A549 (cell line): ENCODE measurements around the gene SUFU. TPM values are rescaled to one million over a fixed set of nuclear protein-coding genes. Genes with fewer than 3 reads are reported as not detected.

Source experiments
- ATAC-seq, 2 experiments: fragments of 200-7000 bp in 1 of 2; fragments of >200 bp in 1 of 2; cut with Nextera tagmentation in 1 of 2; cut with Tn5 transposase in 1 of 2; 3 replicates each; pipeline versions ENCODE4 v1.8.0 to v1.9.1; 2018 to 2020; ENCODE audit warnings: mild to moderate bottlenecking in 1 of 2, moderate library complexity in 1 of 2
- CTCF ChIA-PET: fragments of 300-600 bp; sonication (Branson Sonifier 250); formaldehyde crosslinking; extraction: SDS; loops from one replicate; lab custom pipeline; 2021; ENCODE audit warnings: antibody characterized with exemption, inconsistent platforms; lab: Yijun Ruan, JAX
- POLR2A ChIA-PET: fragments of 350-600 bp; formaldehyde crosslinking; extraction: SDS; loops from one replicate; lab custom pipeline; 2021; ENCODE audit warnings: antibody characterized with exemption, inconsistent platforms; lab: Yijun Ruan, JAX
- DNase-seq, 2 experiments: peaks; one replicate each; pipeline versions ENCODE4 v3.0.0 to v3.0.0-alpha.2; 2011 to 2016; ENCODE audit warnings: low read depth in 1 of 2, low spot score in 1 of 2
- FAIRE-seq: peaks from 2 replicates; lab custom pipeline; 2011; peaks lifted over from hg19 to GRCh38; lab: Jason Lieb, UNC
- H3K27ac ChIP-seq, 2 experiments: fragments of >200 bp; sonication (Bioruptor Twin); formaldehyde crosslinking; 3 replicates each; pipeline ENCODE4 v1.5.1; 2016 to 2017
- H3K4me1 ChIP-seq: fragments of >200 bp; sonication (Bioruptor Twin); formaldehyde crosslinking; 3 replicates; pipeline ENCODE4 v1.6.1; 2016
- H3K4me2 ChIP-seq: fragments of >200 bp; sonication (Bioruptor Twin); formaldehyde crosslinking; 3 replicates; pipeline ENCODE4 v1.6.1; 2016
- H3K4me3 ChIP-seq: fragments of >200 bp; sonication (Bioruptor Twin); formaldehyde crosslinking; 3 replicates; pipeline ENCODE4 v1.5.1; 2016
- H3K9me3 ChIP-seq: fragments of >200 bp; sonication (Bioruptor Twin); formaldehyde crosslinking; 3 replicates; pipeline ENCODE4 v1.6.1; 2016
- CBX2 ChIP-seq: fragments of 200-600 bp; sonication (generic); IDR thresholded peaks from 2 replicates; pipeline ENCODE4 v1.6.1; 2016; ENCODE audit warnings: low read depth, mild to moderate bottlenecking, borderline replicate concordance
- CBX8 ChIP-seq: fragments of 200-600 bp; sonication (generic); IDR thresholded peaks from 2 replicates; pipeline ENCODE4 v1.6.1; 2016
- CHD4 ChIP-seq: fragments of 200-600 bp; sonication (generic); IDR thresholded peaks from 2 replicates; pipeline ENCODE4 v1.6.1; 2016; ENCODE audit warnings: antibody characterized with exemption, mild to moderate bottlenecking, borderline replicate concordance
- EHMT2 ChIP-seq: fragments of 200-600 bp; sonication (generic); IDR thresholded peaks from 2 replicates; pipeline ENCODE4 v1.6.1; 2016; ENCODE audit warnings: antibody characterized with exemption, low read depth, mild to moderate bottlenecking, moderate library complexity
- EP300 ChIP-seq, 2 experiments: fragments of >200 bp; sonication (Bioruptor Twin); formaldehyde crosslinking; IDR thresholded peaks; 2 replicates in 1 of 2; 3 replicates in 1 of 2; pipeline ENCODE4 v1.6.1; 2016 to 2017
- ESRRA ChIP-seq: fragments of 150-350 bp; IDR thresholded peaks from 2 replicates; pipeline ENCODE4 v1.6.1; 2014; ENCODE audit warnings: mild to moderate bottlenecking, low read length, borderline replicate concordance
- GATA3 ChIP-seq: IDR thresholded peaks from 2 replicates; pipeline ENCODE4 v1.6.1; 2012; ENCODE audit warnings: borderline replicate concordance
- HOXB13 ChIP-seq: fragments of 250-450 bp; sonication (Bioruptor Pico); IDR thresholded peaks from 2 replicates; pipeline ENCODE4 v1.5.0; 2020; ENCODE audit warnings: low read depth, mild to moderate bottlenecking, moderate library complexity
- HOXB5 ChIP-seq: fragments of 250-450 bp; sonication (Bioruptor Pico); IDR thresholded peaks from 2 replicates; pipeline ENCODE4 v1.5.0; 2020; ENCODE audit warnings: mild to moderate bottlenecking, moderate library complexity
- JUNB ChIP-seq: fragments of >200 bp; sonication (Bioruptor Twin); formaldehyde crosslinking; IDR thresholded peaks from 2 replicates; pipeline ENCODE4 v1.6.1; 2016
- KDM1A ChIP-seq: fragments of 200-600 bp; sonication (generic); IDR thresholded peaks from 2 replicates; pipeline ENCODE4 v1.6.1; 2016; ENCODE audit warnings: low read depth, mild to moderate bottlenecking
- MAZ ChIP-seq: fragments of 150-350 bp; IDR thresholded peaks from 2 replicates; pipeline ENCODE4 v1.6.1; 2014; ENCODE audit warnings: antibody characterized with exemption, low read depth, low read length, borderline replicate concordance
- MYC ChIP-seq: IDR thresholded peaks from 2 replicates; pipeline ENCODE4 v1.6.1; 2012; ENCODE audit warnings: mild to moderate bottlenecking, inconsistent platforms, low read length, improper control_type of control experiment, borderline replicate concordance
- PHF8 ChIP-seq: fragments of 200-600 bp; sonication (generic); IDR thresholded peaks from 2 replicates; pipeline ENCODE4 v1.6.1; 2016; ENCODE audit warnings: low read depth, mild to moderate bottlenecking, antibody characterized with exemption, moderate library complexity, borderline replicate concordance
- POLR2A ChIP-seq: IDR thresholded peaks from 2 replicates; pipeline ENCODE4 v1.6.1; 2012; ENCODE audit warnings: mild to moderate bottlenecking, low read length
- POLR2AphosphoS2 ChIP-seq: conservative IDR thresholded peaks from 2 replicates; pipeline ENCODE4 v1.6.1; 2012; ENCODE audit warnings: low read length, improper control_type of control experiment, inconsistent platforms
- RAD21 ChIP-seq, 2 experiments: fragments of >200 bp in 1 of 2; sonication (Bioruptor Twin) in 1 of 2; formaldehyde crosslinking in 1 of 2; IDR thresholded peaks in 1 of 2; conservative IDR thresholded peaks in 1 of 2; 2 replicates in 1 of 2; 3 replicates in 1 of 2; pipeline ENCODE4 v1.6.1; 2012 to 2018; ENCODE audit warnings: inconsistent platforms in 1 of 2
- RNF2 ChIP-seq: fragments of 200-600 bp; sonication (generic); IDR thresholded peaks from 2 replicates; pipeline ENCODE4 v1.6.1; 2016; ENCODE audit warnings: low read depth, mild to moderate bottlenecking, antibody characterized with exemption, moderate library complexity, borderline replicate concordance
- SMC3 ChIP-seq: fragments of >200 bp; sonication (Bioruptor Twin); formaldehyde crosslinking; IDR thresholded peaks from 3 replicates; pipeline ENCODE4 v1.6.1; 2018; ENCODE audit warnings: inconsistent platforms
- TFCP2L1 ChIP-seq: fragments of 250-450 bp; sonication (Bioruptor Pico); IDR thresholded peaks from 2 replicates; pipeline ENCODE4 v1.5.0; 2021; ENCODE audit warnings: mild to moderate bottlenecking
- ZSCAN20 ChIP-seq: fragments of 250-450 bp; sonication (Bioruptor Pico); IDR thresholded peaks from 2 replicates; pipeline ENCODE4 v1.8.0; 2022; ENCODE audit warnings: mild to moderate bottlenecking, moderate library complexity
- WGBS: methylation state at CpG from one replicate; pipeline ENCODE4 v1.1.6; 2017; ENCODE audit errors: missing lambda C conversion rate; 5-methylcytosine and 5-hydroxymethylcytosine counted together
- polyA plus RNA-seq, 4 experiments: library from polyadenylated mRNA; depleted of rRNA in 3 of 4; stranded (reverse); fragments of >200 nt; fragmentation: RNase III in 1 of 4; extraction: RNeasy Plus Mini Kit Qiagen cat#74134 plus additional on column Dnase treatment in 1 of 4; gene quantifications; 2 replicates in 3 of 4; 3 replicates in 1 of 4; pipeline ENCODE4 v1.2.3, GENCODE V29; 2011 to 2017
- TF ChIP-seq, protein P1 (sequence below): IDR thresholded peaks from 2 replicates; pipeline ENCODE4 v1.6.1; 2012
- TF ChIP-seq, protein P2 (sequence below): IDR thresholded peaks from 2 replicates; pipeline ENCODE4 v1.6.1; 2012
- TF ChIP-seq, protein P3 (sequence below): fragments of >200 bp; sonication (Bioruptor Twin); formaldehyde crosslinking; IDR thresholded peaks from 3 replicates; pipeline ENCODE4 v1.5.1; 2016
- TF ChIP-seq, protein P4 (sequence below): fragments of 450-650 bp; IDR thresholded peaks from 2 replicates; pipeline ENCODE4 v1.6.1; 2014; ENCODE audit warnings: antibody characterized with exemption

Gene SUFU
- polyA plus RNA-seq, 2 of the 4 experiments (the other 2 are of a cell fraction) = 3.7 to 5.5 TPM

DNA sequence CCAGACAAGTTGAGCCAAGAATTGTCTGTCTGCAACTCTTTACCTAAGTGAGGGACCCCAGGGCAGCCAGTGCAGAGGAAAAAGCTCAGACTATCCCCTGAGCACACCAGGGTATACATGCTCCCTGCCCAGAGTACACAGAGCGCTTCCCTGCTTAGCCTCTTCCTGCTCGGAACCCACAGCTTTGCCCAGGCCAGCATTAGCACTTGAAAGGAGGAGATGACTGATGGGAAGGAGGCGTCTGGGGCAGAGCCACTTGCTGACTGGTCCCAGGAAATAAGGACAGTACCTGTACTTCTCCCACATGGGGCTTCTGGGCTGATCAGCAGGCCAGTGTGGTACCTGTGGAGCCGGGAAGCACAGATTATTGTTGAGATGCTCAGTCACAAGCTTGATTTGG is 92.1 kb downstream of the SUFU start:
- Histone ChIP-seq H3K4me2 (no peak overlapping the region), H3K27ac (peak overlapping the region in 1 of 2 experiments; percentile 38; a peak in 1 of 6 replicates), H3K9me3 (no peaks in the 10 kb centered on the region), H3K4me1 (0 out of 3 replicates have a peak, but pooled peaks cover 3% of the 10 kb centered on the region), H3K4me3 (no peak overlapping the region)
- ChIA-PET CTCF (interaction anchor here (0.7 to 10.7 kb wide), 21 partner anchors 9 to 367 kb away, joined by 3 to 60 read pairs (median 6); partner anchors contain the start of gene SUFU), POLR2A (interaction anchor here (1.1 to 1.3 kb wide), 2 partner anchors 12 to 46 kb away, joined by 3 to 4 read pairs; no protein-coding TSS in a partner anchor)
- WGBS = 73% methylated on average over 4 of the region's 4 CpGs
- no peak for TF ChIP-seq RNF2
- TF ChIP-seq, protein P1, sequence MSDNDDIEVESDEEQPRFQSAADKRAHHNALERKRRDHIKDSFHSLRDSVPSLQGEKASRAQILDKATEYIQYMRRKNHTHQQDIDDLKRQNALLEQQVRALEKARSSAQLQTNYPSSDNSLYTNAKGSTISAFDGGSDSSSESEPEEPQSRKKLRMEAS = no peak
- TF ChIP-seq, protein P2, sequence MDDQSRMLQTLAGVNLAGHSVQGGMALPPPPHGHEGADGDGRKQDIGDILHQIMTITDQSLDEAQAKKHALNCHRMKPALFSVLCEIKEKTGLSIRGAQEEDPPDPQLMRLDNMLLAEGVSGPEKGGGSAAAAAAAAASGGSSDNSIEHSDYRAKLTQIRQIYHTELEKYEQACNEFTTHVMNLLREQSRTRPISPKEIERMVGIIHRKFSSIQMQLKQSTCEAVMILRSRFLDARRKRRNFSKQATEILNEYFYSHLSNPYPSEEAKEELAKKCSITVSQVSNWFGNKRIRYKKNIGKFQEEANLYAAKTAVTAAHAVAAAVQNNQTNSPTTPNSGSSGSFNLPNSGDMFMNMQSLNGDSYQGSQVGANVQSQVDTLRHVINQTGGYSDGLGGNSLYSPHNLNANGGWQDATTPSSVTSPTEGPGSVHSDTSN = no peak
- no peak for TF ChIP-seq CBX2
- no peak for TF ChIP-seq TFCP2L1
- no peak for TF ChIP-seq MAZ
- no peak for TF ChIP-seq EHMT2
- TF ChIP-seq ESRRA = no peak
- TF ChIP-seq MYC = no peak
- no peak for TF ChIP-seq HOXB13
- no peak for TF ChIP-seq CHD4
- TF ChIP-seq POLR2AphosphoS2 = no peak
- TF ChIP-seq EP300 (IDR thresholded peaks at IDR 0.05) = no peak
- no peak for TF ChIP-seq HOXB5 (CRISPR knock-in tag)
- FAIRE-seq (no peak), ATAC-seq (peak; percentile 22 to 27; a peak in 3 of 6 replicates), DNase-seq (no peak)

DNA sequence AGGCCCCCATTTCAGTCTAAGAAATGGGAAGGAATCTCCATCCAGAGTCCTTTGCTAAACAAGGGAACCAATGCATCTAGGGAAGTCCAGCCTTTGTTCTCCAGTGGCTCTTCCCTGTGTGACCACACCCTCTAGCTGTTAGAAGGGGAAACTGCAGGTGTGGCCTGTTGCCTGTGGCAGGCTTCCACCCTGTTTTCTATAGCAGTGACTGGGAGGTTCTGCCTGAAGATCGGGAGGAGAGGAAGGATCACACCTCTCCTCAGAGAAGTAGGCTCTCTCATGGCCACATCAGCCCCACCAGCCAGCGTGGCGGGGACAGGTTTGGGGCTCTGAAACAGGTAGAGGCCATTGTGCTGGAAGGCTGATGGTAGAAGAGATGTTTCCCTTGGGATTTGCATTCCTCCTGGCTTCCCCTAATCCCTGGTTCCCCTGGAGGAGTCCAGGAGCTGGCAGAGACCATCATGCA is 92.8 kb downstream of the SUFU start:
- Histone ChIP-seq H3K9me3 (no peaks in the 10 kb centered on the region), H3K27ac (peak overlapping the region in 1 of 2 experiments; percentile 38; a peak in 2 of 6 replicates), H3K4me3 (no peak overlapping the region), H3K4me1 (0 out of 3 replicates have a peak, but pooled peaks cover 3% of the 10 kb centered on the region), H3K4me2 (no peak overlapping the region)
- 22% methylated on average over 3 of the region's 3 CpGs for WGBS
- TF ChIP-seq POLR2A = no peak
- no peak for TF ChIP-seq JUNB
- peak; percentile 62 to 74; a peak in 4 of 5 replicates for TF ChIP-seq RAD21 (conservative IDR thresholded peaks at IDR 0.05 in 1 of 2, IDR thresholded peaks at IDR 0.05 in 1 of 2)
- TF ChIP-seq SMC3 = peak; percentile 35; the same call in 1 of the 3 replicates
- TF ChIP-seq, protein P2 = no peak
- no peak for TF ChIP-seq MAZ
- TF ChIP-seq KDM1A = no peak
- no peak for TF ChIP-seq PHF8
- TF ChIP-seq CBX8 = no peak
- TF ChIP-seq ZSCAN20 = no peak
- TF ChIP-seq, protein P3, sequence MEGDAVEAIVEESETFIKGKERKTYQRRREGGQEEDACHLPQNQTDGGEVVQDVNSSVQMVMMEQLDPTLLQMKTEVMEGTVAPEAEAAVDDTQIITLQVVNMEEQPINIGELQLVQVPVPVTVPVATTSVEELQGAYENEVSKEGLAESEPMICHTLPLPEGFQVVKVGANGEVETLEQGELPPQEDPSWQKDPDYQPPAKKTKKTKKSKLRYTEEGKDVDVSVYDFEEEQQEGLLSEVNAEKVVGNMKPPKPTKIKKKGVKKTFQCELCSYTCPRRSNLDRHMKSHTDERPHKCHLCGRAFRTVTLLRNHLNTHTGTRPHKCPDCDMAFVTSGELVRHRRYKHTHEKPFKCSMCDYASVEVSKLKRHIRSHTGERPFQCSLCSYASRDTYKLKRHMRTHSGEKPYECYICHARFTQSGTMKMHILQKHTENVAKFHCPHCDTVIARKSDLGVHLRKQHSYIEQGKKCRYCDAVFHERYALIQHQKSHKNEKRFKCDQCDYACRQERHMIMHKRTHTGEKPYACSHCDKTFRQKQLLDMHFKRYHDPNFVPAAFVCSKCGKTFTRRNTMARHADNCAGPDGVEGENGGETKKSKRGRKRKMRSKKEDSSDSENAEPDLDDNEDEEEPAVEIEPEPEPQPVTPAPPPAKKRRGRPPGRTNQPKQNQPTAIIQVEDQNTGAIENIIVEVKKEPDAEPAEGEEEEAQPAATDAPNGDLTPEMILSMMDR = peak; percentile 68
- TF ChIP-seq, protein P4, sequence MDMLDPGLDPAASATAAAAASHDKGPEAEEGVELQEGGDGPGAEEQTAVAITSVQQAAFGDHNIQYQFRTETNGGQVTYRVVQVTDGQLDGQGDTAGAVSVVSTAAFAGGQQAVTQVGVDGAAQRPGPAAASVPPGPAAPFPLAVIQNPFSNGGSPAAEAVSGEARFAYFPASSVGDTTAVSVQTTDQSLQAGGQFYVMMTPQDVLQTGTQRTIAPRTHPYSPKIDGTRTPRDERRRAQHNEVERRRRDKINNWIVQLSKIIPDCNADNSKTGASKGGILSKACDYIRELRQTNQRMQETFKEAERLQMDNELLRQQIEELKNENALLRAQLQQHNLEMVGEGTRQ = no peak
- no peak for TF ChIP-seq CBX2
- TF ChIP-seq GATA3 = no peak
- ChIA-PET CTCF (interaction anchor here (0.5 to 10.7 kb wide), 24 partner anchors 9 to 198 kb away, joined by 3 to 60 read pairs (median 6); partner anchors contain the start of gene SUFU), POLR2A (interaction anchor here (0.6 to 1.3 kb wide), 3 partner anchors 13 to 89 kb away, joined by 3 to 5 read pairs (median 4); no protein-coding TSS in a partner anchor)
- FAIRE-seq = peak; percentile 85
- peak; percentile 89 to 96 for ATAC-seq
- peak; percentile 66 to 75 for DNase-seq
